NAMALWA (cell line): Measurements from ENCODE around the gene SOWAHB.
"Not testable (repeated sequence)": the region's sequence is repeated elsewhere in the genome, so short reads cannot be mapped to it uniquely, and the experiment has no call there.

Experiments
- DNase-seq: peaks from one replicate; pipeline ENCODE4 v3.0.0-alpha.2; 2015; ENCODE audit warnings: low spot score

SOWAHB gene

GRCh38 chr4:76895619-76896018 lies 2.3 kb downstream of the SOWAHB start:
- no peak for DNase-seq

- DNase-seq = no peak
These were observed 3.2 kb downstream of the SOWAHB start for GRCh38 chr4:76894537-76895255.

GRCh38 chr4:76892601-76893000 lies 5.3 kb downstream of the SOWAHB start:
- no peak for DNase-seq

GRCh38 chr4:76892001-76892400 lies 5.9 kb downstream of the SOWAHB start:
- no peak for DNase-seq

GRCh38 chr4:76886848-76887441 lies 11.0 kb downstream of the SOWAHB start:
- DNase-seq = no peak

- DNase-seq = no peak
These were observed 11.7 kb downstream of the SOWAHB start for GRCh38 chr4:76886214-76886613.

- DNase-seq = no peak
These were observed 14.8 kb downstream of the SOWAHB start for GRCh38 chr4:76883147-76883546.

- DNase-seq = no peak
These were observed 15.3 kb downstream of the SOWAHB start for GRCh38 chr4:76882630-76883029.

GRCh38 chr4:76881375-76881774 lies 16.6 kb downstream of the SOWAHB start:
- DNase-seq = no peak

- DNase-seq = no peak
These were observed 18.1 kb downstream of the SOWAHB start for GRCh38 chr4:76879731-76880364.

GRCh38 chr4:76878641-76879165 lies 19.2 kb downstream of the SOWAHB start:
- DNase-seq = not testable (repeated sequence)

- peak; percentile 31 for DNase-seq
These were observed 23.8 kb downstream of the SOWAHB start for GRCh38 chr4:76874176-76874575.

- no peak for DNase-seq
These were observed 24.4 kb downstream of the SOWAHB start for GRCh38 chr4:76873495-76873894.

GRCh38 chr4:76872556-76872955 lies 25.4 kb downstream of the SOWAHB start:
- no peak for DNase-seq

- not testable (repeated sequence) for DNase-seq
These were observed 29.2 kb downstream of the SOWAHB start for GRCh38 chr4:76868780-76869179.

- peak; percentile 37 for DNase-seq
These were observed 29.9 kb downstream of the SOWAHB start for GRCh38 chr4:76867880-76868655.

- no peak for DNase-seq
These were observed 30.6 kb downstream of the SOWAHB start for GRCh38 chr4:76867377-76867776.

GRCh38 chr4:76866641-76867040 lies 31.3 kb downstream of the SOWAHB start:
- no peak for DNase-seq

- no peak for DNase-seq
These were observed 39.6 kb downstream of the SOWAHB start for GRCh38 chr4:76858319-76858718.

GRCh38 chr4:76857074-76857409 lies 40.9 kb downstream of the SOWAHB start:
- DNase-seq = no peak

- no peak for DNase-seq
These were observed 41.5 kb downstream of the SOWAHB start for GRCh38 chr4:76856243-76857073.

- no peak for DNase-seq
These were observed 43.1 kb downstream of the SOWAHB start for GRCh38 chr4:76854858-76855257.
